ENCODE results near the gene LCORL.

LCORL gene

DNA sequence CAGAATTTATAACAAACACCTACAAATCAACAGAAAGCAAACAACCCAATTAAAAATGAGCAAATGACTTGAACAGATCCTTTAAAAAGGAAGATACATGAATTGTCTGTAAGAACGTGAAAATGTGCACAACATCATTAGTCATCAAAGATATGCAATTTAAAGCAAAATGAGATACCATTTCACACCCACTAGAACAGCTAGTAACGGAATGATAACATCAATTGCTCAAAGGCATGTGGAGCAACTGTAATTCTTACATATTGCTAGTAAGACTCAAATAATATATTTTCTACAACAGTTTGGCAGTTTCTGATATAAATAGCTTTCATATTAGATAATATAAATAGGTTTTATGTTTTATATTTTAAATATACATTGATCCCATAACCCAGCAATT lies 82.5 kb downstream of the LCORL start:
- DNase-seq (ENCODE audit: insufficient read length, low spot score) (no peak), FAIRE-seq (peak; percentile 64)
- TF ChIP-seq, protein P1, sequence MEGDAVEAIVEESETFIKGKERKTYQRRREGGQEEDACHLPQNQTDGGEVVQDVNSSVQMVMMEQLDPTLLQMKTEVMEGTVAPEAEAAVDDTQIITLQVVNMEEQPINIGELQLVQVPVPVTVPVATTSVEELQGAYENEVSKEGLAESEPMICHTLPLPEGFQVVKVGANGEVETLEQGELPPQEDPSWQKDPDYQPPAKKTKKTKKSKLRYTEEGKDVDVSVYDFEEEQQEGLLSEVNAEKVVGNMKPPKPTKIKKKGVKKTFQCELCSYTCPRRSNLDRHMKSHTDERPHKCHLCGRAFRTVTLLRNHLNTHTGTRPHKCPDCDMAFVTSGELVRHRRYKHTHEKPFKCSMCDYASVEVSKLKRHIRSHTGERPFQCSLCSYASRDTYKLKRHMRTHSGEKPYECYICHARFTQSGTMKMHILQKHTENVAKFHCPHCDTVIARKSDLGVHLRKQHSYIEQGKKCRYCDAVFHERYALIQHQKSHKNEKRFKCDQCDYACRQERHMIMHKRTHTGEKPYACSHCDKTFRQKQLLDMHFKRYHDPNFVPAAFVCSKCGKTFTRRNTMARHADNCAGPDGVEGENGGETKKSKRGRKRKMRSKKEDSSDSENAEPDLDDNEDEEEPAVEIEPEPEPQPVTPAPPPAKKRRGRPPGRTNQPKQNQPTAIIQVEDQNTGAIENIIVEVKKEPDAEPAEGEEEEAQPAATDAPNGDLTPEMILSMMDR (IDR thresholded peaks at IDR 0.05; ENCODE audit: insufficient read depth, missing control alignments): no peak

DNA sequence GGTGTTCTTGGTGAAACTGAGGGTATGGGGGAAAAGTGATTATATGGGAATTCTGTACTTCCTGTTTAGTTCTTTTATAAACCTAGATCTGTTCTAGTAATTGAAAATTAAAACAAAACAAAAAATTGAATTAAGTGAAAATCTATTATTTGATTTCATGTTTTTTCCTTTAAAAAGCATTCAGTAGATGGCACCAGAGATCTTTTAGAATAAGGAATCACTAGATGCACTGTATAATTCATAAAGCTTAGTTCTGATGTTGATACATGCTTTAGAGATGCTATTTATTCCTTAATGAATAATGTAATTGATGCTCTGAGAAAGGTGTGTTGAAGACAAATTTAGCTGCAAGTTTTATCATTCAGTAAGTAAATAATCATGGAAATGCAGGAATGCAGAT lies 87.3 kb downstream of the LCORL start:
- FAIRE-seq: peak; percentile 29
- no peak for DNase-seq (ENCODE audit: insufficient read length, low spot score)

DNA sequence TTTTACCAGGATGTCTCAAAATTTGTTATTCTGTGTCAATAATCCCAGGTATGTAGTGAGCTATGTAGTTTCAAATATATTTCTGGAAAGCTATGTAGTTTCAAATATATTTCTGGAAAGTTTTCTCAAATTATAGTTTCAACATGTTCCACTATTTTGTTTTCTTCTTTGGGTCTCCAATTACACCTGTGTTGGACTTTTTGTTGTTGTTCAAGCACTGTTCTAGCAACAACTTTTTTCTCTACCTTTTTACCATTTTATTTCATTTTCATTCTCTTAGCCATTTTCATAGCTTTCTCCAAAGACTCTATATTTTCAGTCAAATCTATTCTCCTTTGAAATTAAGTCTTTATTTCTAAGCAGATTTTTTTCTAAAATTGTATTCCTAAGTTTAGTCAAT lies 88.4 kb downstream of the LCORL start:
- no peak for DNase-seq (ENCODE audit: insufficient read length, low spot score)
- TF ChIP-seq, protein P1 (IDR thresholded peaks at IDR 0.05; ENCODE audit: insufficient read depth, missing control alignments): no peak
- FAIRE-seq: no peak

More for the DNA sequence above, 87.3 kb downstream of the LCORL start:
- TF ChIP-seq, protein P1 (IDR thresholded peaks at IDR 0.05; ENCODE audit: insufficient read depth, missing control alignments): no peak

DNA sequence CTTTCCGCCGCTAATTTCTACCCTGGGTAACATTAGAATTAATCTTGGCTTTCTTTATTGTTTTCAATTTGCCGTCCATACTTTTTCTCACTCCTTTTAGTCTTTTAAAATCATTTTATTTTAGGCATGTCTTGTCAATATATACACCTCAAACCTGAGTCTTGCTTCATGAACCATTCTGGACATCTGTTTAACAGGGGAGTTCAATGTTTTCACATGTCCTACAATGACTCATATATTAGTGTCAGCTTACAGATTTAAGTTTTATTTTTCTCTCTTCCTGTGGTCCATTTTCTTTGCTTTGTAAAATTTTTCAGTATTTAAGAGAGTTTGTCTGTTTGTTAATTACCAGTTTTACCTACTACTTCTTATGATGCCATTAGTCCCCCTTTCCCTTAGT lies 89.5 kb downstream of the LCORL start:
- DNase-seq (ENCODE audit: insufficient read length, low spot score) (no peak), FAIRE-seq (no peak)
- TF ChIP-seq, protein P1 (IDR thresholded peaks at IDR 0.05; ENCODE audit: insufficient read depth, missing control alignments): no peak

DNA sequence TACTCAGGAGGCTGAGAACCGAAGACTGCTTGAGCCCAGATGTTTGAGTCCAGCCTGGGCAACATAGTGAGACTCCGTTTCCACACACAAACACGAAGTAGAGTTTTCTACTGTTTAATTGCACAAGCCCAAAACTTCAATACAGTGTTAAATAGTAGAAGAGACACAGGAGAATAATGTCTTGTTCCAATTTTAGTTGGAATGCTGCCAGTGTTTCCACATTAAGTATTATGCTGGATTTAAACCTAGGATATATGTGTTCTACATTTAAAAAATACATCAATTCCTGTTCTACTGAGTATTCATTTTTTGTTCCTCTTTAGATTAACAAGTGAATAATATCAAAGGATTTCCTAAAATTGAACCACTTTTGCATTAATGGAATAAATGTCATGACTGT lies 91.3 kb downstream of the LCORL start:
- TF ChIP-seq, protein P1 (IDR thresholded peaks at IDR 0.05; ENCODE audit: insufficient read depth, missing control alignments): no peak
- FAIRE-seq: no peak
- DNase-seq (ENCODE audit: insufficient read length, low spot score): no peak

DNA sequence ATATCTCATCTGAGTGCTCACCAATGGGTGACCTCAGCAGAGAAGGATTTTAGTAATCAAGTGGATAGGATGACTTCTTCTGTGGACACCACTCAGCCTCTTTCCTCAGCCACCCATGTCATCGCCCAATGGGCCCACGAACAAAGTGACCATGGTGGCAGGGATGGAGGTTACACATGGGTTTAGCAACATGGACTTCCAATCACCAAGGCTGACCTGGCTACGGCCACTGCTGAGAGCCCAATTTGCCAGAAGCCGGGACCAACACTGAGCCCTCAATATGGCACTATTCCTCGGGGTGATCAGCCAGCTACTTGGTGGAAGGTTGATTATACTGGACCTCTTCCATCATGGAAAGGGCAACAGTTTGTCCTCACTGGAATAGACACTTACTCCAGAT lies 97.4 kb downstream of the LCORL start:
- TF ChIP-seq, protein P1 (IDR thresholded peaks at IDR 0.05; ENCODE audit: insufficient read depth, missing control alignments): no peak
- no peak for FAIRE-seq
- no peak for DNase-seq (ENCODE audit: insufficient read length, low spot score)

DNA sequence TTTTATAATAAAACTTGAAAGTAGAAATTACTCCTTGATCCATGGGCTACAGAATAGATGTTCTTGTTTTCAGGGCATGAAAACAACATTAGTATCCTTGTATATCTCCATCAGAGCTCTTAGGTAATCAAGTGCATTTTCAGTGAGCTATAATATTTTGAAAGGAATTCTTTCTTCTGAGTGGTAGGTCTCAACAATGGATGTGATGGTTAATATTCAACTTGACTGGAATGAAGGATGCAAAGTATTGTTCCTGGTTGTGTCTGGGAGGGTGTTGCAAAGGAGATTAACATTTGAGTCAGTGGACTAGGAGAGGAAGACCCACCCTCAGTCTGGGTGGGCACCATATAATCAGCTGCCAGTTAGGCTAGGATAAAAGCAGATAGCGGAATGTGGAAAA lies 100.1 kb downstream of the LCORL start:
- TF ChIP-seq, protein P1 (IDR thresholded peaks at IDR 0.05; ENCODE audit: insufficient read depth, missing control alignments): no peak
- DNase-seq (ENCODE audit: insufficient read length, low spot score) (no peak), FAIRE-seq (no peak)
